RCC 7860 (cell line): ENCODE results near the gene NOXA1.
"Not testable (repeated sequence)": the region's sequence is repeated elsewhere in the genome, so short reads cannot be mapped to it uniquely, and the experiment has no call there.

Experiments used
- DNase-seq: peaks from one replicate; pipeline ENCODE4 v3.0.0-alpha.2; 2015; ENCODE audit warnings: low spot score
- FAIRE-seq: peaks from 2 replicates; lab custom pipeline; 2012; peaks lifted over from hg19 to GRCh38; lab: Jason Lieb, UNC

Gene NOXA1

DNA sequence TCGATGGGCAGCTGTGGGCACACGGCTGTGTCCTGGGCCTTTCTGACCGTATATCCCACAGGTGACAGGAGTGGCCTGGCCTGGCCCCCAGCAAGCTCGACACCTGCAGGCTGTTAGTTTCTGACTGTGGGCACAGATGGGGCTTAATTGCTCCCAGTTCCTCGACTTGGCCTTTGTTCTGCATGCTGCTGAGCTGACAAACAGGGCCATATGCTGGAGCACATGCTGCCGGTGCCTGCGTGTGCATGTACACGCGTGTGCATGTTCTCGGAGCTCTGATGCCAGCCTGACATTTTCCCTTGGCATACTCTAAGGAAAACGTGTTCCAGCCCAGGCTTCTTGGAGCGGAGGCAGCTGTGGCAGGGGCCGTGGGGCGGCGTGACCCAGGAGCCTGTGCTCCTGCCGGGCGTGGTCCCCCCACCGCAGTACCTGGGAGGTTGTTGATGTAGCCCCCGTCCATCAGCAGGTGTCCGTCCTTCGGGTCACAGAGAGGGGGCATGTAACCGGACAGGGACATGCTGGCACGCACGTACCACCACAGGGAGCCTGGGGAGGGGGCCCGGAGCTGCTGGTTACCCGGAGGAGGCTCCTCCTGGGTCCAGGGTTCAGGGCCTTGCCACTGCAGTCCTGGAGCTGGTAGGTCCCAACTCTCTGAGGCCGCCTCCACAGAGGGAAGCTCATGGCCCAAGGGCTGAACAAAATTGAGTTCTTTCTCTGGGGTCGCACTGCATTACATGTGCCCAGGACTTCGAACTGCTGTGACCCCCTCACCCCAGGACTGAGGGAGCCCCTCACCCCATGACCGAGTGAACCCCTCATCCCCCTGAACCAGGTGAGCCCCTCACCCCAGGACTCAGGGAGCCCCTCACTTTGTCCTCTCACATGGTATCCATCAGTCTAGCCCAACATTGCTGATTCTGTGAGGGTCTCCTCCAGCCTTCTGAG, 40.1 kb downstream of the NOXA1 start:
- DNase-seq (no peak), FAIRE-seq (no peak)

GRCh38 chr9:137463931-137464290, 40.7 kb downstream of the NOXA1 start:
- FAIRE-seq, result no peak
- DNase-seq, result no peak

DNA sequence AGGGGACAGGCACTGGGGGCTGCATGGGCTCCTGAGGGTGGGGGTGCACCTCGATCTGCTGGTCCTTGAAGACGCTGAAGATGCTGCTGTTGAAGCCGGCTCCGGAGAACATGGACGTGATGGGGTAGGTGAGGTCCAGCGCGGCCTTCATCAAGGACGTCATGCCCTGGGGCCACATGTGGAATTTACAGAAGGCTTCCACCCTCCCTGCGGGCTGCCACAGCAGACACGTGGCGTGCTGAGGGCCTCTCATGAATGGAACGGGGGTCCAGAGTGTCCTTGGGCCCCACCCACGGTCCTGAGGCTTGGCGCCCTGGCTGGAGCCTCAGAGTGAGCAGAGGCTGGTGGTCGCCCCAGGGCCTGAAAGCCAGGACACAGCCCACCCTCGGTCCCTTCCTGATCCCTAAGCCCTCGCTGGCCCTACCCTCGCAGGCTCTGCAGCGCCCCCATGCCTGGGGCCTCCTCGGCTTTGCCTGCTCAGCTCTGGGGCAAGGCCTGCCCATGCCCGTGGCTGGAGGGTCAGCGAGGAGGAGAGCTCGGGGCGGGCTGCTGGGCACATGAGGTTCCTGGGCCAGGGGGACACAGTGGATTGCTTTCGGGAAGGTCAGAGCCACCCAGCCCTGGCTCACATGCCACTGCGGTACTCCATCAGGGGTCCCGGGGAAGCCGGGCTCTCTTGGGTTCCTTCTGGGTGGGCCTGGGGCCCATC, 41.3 kb downstream of the NOXA1 start:
- no peak for FAIRE-seq
- no peak for DNase-seq

DNA sequence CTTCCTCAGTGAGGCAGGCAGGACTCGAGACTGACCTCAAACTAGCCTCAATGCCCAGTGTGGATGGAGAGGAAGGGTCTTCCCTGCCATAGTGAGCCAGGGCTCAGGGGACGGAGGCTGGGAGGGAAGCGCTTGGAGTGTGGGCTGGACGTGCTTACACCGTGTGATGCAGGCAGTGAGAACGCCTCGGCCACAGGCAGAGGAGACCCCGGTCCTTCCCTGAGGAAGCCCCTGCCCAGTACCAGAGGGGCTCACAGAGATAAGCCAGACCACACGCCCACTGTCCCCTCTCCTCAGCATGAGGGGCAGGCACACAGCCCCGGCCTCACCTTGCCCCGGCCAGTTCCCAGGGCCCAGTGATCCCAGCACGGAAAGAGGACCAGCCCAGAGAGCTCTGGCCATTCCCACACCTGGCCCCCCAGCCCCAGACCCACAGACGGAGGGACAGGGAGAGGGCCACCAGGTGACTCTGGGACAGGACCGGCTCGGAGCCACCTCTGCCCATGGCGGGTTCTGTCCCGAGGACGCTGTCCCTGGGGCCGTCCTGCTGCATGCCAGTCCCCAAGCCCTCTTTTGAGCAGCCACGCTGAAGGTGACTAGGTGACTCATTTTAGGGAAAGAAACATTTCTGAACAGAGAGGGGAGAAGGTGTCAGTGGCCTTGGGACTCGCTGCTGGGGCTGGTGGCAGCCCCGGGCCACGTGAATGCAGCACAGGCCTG, 42.0 kb downstream of the NOXA1 start:
- DNase-seq (no peak), FAIRE-seq (no peak)

DNA sequence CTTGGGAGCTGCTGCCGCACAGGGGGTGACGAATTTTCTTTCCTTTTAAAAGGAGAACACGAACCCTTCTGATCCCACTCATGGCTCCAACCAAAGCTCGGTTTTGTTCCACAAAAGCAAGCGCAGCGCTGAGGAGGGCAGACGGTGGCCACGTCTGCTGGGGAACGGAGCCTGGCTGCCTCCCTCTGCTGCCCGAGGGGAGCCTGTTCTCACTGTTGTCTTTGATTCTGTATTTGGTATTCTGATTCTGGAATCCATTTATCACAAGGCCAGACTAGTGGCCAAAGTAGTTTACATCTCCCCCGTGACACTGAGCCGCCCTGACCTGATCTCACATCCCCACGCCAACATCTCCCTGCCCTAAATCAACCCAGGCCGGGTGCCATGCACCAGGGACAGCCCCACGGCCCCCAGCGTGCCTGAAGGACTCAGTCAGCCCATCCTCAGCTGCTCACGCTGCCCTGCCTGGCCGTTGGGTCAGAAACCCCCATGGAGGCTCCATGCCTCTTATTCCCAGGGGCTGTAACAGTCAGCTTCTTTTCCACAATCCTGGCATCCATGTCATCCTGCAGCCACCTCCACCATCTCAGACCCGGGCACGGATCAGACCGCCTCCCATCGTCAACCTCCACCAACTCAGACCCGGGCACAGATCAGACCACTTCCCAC, 42.7 kb downstream of the NOXA1 start:
- no peak for DNase-seq
- no peak for FAIRE-seq

GRCh38 chr9:137466389-137467085, 43.3 kb downstream of the NOXA1 start:
- not testable (repeated sequence) for DNase-seq, FAIRE-seq

DNA sequence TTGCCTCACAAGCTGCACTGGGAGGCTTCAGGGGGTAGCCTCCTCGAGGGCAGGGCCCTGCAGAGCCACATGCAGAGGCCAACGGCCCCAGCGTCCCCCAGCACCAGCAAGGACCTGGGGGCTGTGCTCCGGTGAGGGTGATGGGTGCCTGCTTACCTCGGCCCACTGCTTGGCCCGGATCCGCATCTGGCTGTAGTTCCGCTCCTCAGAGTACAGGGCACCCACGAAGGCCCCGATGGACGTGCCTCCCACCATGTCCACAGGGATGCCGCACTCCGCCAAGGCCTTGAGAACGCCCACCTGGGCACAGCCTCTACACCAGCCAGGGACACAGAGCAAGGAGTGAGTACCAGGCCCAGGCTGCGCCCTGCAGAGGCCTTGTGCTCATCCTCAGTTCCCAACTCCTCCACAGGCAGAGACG, 44.0 kb downstream of the NOXA1 start:
- FAIRE-seq (no peak), DNase-seq (no peak)

- FAIRE-seq (no peak), DNase-seq (no peak)
These were observed 44.7 kb downstream of the NOXA1 start for GRCh38 chr9:137467896-137468295.

GRCh38 chr9:137470785-137471184, 47.6 kb downstream of the NOXA1 start:
- DNase-seq (no peak), FAIRE-seq (no peak)

GRCh38 chr9:137474271-137474670, 51.1 kb downstream of the NOXA1 start:
- DNase-seq (no peak), FAIRE-seq (no peak)

- no peak for FAIRE-seq
These were observed 52.5 kb downstream of the NOXA1 start for GRCh38 chr9:137475666-137476065.

DNA sequence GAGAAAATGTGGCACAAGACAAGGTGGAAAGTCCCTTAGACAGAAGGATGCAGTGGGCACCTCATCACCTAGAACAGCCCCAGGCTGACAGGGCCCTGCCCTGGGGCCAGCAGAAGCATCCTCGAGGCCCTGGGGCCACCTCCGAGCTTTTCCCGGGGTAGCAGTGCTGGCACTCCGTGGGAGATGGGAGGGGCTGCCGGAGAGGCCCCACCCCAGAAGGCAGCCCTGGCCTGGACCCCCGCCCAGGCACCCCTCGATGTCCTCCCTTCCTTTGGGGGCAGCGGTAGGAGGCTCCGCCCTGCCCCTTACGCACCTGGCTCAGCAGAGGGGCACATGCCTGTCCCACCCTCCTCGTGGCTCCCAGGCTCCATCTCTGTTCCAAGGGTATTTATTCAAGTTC, 53.7 kb downstream of the NOXA1 start:
- FAIRE-seq (no peak), DNase-seq (no peak)

More at GRCh38 chr9:137475666-137476065, 52.5 kb downstream of the NOXA1 start:
- no peak for DNase-seq

DNA sequence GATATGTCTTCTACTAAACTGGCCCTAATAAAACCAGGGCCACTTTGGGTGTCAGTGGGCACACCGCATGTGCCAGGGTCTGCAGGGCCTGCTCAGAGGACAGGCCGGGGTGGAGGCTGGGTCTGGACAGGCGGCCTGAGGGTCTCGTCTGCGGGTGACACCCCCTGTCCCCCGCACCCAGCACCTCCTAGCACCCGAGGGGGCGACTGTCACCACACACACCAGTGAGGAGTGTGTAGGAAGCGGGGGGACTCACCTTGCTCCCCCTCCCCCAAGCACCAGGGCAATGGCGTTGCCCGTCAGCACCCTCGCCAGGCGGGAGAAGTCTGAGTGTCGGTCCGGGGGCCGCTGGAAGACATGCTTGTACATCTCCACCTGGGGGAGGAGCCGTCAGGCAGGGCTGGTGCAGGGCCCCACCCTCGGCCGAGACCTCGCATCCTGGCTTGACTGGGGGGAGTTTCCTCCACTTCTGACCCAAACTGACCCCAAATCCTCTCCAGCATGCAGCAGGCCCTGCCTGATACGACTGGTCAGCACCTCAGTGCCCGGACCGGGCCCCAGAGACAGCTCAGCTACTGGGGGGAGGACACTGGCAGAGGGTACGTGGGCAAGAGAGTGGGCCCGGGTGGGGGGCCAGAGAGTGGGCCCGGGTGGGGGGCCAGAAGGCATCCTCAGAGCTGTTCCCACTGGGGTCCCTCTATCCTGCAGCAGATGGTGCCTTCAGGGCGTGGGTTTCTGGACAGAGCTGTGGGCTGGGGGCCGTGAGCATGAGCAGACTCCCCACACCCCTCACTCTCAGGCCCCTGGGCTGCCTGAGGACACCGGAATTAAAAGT, 54.8 kb downstream of the NOXA1 start:
- DNase-seq, result no peak
- FAIRE-seq, result no peak

DNA sequence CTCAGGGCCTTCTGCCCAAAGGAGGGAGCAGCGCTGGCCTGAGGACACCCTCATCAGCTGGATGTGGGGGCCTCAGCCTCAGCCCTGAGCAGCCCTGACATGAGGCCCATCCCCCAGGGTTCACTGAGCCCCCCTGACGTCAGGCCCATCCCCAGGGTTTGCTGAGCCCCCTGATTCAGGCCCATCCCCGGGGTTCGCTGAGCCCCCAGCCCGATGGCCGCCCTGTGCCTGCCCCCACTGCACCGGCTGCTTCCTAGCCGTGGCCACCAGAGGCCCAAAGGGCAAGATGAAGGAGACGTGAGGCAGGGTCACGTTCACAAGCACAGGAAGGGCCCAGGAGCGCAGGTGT, 55.4 kb downstream of the NOXA1 start:
- FAIRE-seq (no peak), DNase-seq (no peak)

DNA sequence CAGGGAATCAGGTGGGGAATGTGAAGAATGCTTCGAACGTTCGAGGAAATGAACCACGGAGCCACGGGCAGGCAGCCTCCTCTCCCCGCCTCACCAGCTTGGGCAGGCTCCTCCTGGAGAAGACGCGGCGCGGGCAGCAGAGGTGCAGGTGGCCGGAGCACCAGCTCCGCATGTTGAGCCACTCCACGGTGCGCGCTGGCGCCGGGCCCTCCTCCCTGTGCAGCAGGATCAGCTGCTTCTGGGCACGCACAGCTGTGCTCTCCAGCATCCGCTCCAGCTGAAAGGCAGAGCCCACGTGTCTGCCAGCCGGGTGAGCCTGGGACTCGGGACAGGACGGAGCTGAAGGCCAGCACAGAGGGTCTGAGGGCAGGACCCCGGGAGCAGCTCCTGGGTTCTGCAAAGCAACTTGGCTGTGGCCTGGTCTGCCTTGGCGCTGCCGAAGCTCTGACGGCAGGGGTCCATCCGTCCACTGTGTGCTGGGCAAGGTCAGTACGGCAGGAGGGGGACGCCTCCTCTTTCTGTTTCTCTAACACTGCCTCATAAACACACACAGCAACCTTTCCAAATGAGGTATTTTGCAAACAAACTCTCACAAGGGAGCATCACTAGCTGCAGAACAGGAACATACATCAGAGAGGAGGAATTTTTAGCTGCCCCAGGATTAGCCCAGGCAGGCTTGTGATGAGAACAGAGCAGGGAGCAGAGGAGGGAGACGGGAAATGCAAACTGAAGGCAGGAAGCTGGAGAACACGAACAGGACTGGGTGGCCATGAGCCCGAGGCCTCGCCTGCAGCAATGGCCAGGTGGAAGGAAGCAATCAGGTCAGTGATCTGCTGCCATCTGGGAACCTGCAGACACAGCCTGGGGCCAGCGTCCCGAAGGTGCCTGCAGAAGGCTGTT, 56.0 kb downstream of the NOXA1 start:
- DNase-seq, result no peak

DNA sequence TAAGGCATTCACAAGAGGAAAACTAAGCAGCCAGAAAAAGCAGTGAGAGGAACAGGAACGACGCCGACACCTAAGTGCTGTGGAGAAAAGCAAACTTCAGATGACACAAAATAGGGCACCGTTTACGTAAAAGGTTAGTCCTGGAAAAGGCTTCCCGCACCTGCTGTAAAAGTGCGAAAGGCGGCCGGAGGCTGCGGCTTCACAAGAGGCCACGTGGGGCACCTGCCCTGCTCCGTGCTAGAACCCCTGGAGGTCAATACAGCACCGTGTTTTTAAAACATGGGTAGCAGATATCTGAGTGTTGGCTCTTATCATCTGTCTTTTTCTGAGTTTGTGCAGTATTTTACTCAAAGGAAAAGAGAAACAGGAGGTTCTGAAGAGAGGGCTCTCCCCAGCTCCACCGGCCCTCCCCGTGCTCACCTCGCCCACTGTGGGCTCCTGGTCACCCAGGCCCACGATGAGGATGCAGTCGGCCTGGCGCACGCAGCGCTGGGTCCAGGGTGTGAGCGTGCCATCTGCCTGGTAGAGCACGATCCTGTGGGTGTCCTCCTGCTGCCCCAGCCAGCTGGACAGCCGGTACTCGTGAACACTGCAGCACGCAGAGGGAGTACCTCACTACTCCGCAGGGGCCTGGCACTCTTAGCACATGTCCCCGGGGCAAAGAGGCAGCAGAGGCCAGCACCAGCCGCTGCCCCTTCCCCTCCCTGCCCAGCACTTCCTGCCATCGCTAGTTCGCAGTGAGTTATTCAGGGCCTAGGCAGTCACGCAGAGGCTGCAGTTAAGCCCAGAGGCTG, 56.9 kb downstream of the NOXA1 start:
- DNase-seq (no peak), FAIRE-seq (no peak)

More for the DNA sequence above, 56.0 kb downstream of the NOXA1 start:
- no peak for FAIRE-seq
